HepG2 (cell line): ENCODE results near the gene BLVRB. TPM values are rescaled to one million over a fixed set of nuclear protein-coding genes. Genes with fewer than 3 reads are reported as not detected.

ENCODE experiments used
- ATAC-seq: fragments of 200-7000 bp; cut with Tn5 transposase; 3 replicates; pipeline ENCODE4 v1.9.1; 2020; ENCODE audit warnings: mild to moderate bottlenecking, moderate library complexity
- BruUV-seq: library from RNA; stranded (reverse); fragments of 400-500 nt; replicated peaks from 2 replicates; lab custom pipeline; 2021; lab: Mats Ljungman, UMichigan
- CTCF ChIA-PET: fragments of 300-600 bp; formaldehyde crosslinking; extraction: SDS; loops from one replicate; lab custom pipeline; 2021; ENCODE audit warnings: low total read pairs, inconsistent platforms, low intra/inter-chr PET ratio; lab: Yijun Ruan, JAX
- POLR2A ChIA-PET: fragments of 350-600 bp; sonication (Branson Sonifier 250); formaldehyde crosslinking; loops from one replicate; lab custom pipeline; 2020; ENCODE audit warnings: antibody characterized with exemption, inconsistent platforms; lab: Yijun Ruan, JAX
- DNase-seq: peaks from one replicate; pipeline ENCODE4 v3.0.0-alpha.2; 2015; ENCODE audit warnings: low spot score
- FAIRE-seq: peaks from 3 replicates; lab custom pipeline; 2011; peaks lifted over from hg19 to GRCh38; lab: Jason Lieb, UNC
- H2AFZ ChIP-seq: one replicate; pipeline ENCODE4 v1.6.1; 2011; ENCODE audit warnings: low read length, inconsistent platforms
- H3K27ac ChIP-seq: fragments of 300-600 bp; 3 replicates; pipeline ENCODE4 v1.8.0; 2011; ENCODE audit warnings: mixed run types, mild to moderate bottlenecking, mixed read lengths, low read length, inconsistent platforms; ENCODE audit not compliant: insufficient read depth; ENCODE audit errors: extremely low read length
- H3K27me3 ChIP-seq, 2 experiments: fragments of 200-600 bp in 1 of 2; 2 replicates in 1 of 2; 3 replicates in 1 of 2; pipeline versions ENCODE4 v1.6.0 to v1.8.0; 2011; ENCODE audit warnings: low read length in 2 of 2, mild to moderate bottlenecking in 2 of 2, moderate library complexity in 2 of 2, inconsistent platforms in 1 of 2; ENCODE audit not compliant: insufficient read depth in 2 of 2, control insufficient read depth in 1 of 2
- H3K36me3 ChIP-seq, 2 experiments: fragments of 200-600 bp in 1 of 2; replicated peaks in 1 of 2; 2 replicates in 1 of 2; 3 replicates in 1 of 2; pipeline versions ENCODE4 v1.5.1 to v1.8.0; 2011; ENCODE audit warnings: low read length in 2 of 2, inconsistent platforms in 1 of 2; ENCODE audit not compliant: insufficient read depth in 2 of 2, control insufficient read depth in 1 of 2
- H3K4me1 ChIP-seq: 2 replicates; pipeline ENCODE4 v1.5.1; 2012; ENCODE audit warnings: low read length, inconsistent platforms; ENCODE audit not compliant: insufficient read depth
- H3K4me2 ChIP-seq: 2 replicates; pipeline ENCODE4 v1.6.0; 2011; ENCODE audit warnings: low read depth, low read length, inconsistent platforms
- H3K4me3 ChIP-seq, 3 experiments: fragments of 200-600 bp in 1 of 3; sonication (generic), shearing (Covaris generic) in 1 of 3; replicated peaks in 1 of 3; 2 replicates each; pipeline ENCODE4 v1.5.1; 2011 to 2016; ENCODE audit warnings: low read length in 3 of 3, inconsistent platforms in 2 of 3, low read depth in 2 of 3, mild to moderate bottlenecking in 2 of 3, control low read depth in 1 of 3, mixed read lengths in 1 of 3; ENCODE audit not compliant: insufficient read depth in 1 of 3
- H3K79me2 ChIP-seq: one replicate; pipeline ENCODE4 v1.6.1; 2011; ENCODE audit warnings: low read length, inconsistent platforms; ENCODE audit not compliant: insufficient read depth
- H3K9ac ChIP-seq: 2 replicates; pipeline ENCODE4 v1.6.0; 2011; ENCODE audit warnings: mild to moderate bottlenecking, low read depth, low read length, inconsistent platforms; ENCODE audit not compliant: insufficient read depth
- H3K9me3 ChIP-seq: 2 replicates; pipeline ENCODE4 v1.5.1; 2012; ENCODE audit warnings: mild to moderate bottlenecking, low read length
- H4K20me1 ChIP-seq: 2 replicates; pipeline ENCODE4 v1.6.0; 2011; ENCODE audit warnings: inconsistent platforms, mild to moderate bottlenecking, low read length, moderate library complexity; ENCODE audit not compliant: insufficient read depth
- BORCS8-MEF2B ChIP-seq: sonication (generic); formaldehyde crosslinking; IDR thresholded peaks from 2 replicates; pipeline ENCODE4 v1.8.0; 2022; ENCODE audit warnings: mild to moderate bottlenecking, missing genetic modification reagents
- CENPT ChIP-seq: sonication (generic); formaldehyde crosslinking; IDR thresholded peaks from 2 replicates; pipeline ENCODE4 v1.8.0; 2022; ENCODE audit warnings: low read depth, mild to moderate bottlenecking, moderate library complexity, missing genetic modification reagents
- ERF ChIP-seq: IDR thresholded peaks from 2 replicates; pipeline ENCODE4 v1.6.1; 2018; ENCODE audit warnings: missing biosample characterization, missing genetic modification reagents
- FOXC1 ChIP-seq: sonication (generic); formaldehyde crosslinking; IDR thresholded peaks from 2 replicates; pipeline ENCODE4 v1.8.0; 2022; ENCODE audit warnings: mild to moderate bottlenecking, missing genetic modification reagents, borderline replicate concordance
- FOXO1 ChIP-seq: sonication (generic); formaldehyde crosslinking; IDR thresholded peaks from 2 replicates; pipeline ENCODE4 v1.4.0; 2020; ENCODE audit warnings: missing genetic modification reagents
- GRHL1 ChIP-seq: sonication (generic); formaldehyde crosslinking; conservative IDR thresholded peaks from 2 replicates; pipeline ENCODE4 v1.8.0; 2022; ENCODE audit warnings: missing genetic modification reagents
- NKX3-1 ChIP-seq: sonication (generic); formaldehyde crosslinking; IDR thresholded peaks from 2 replicates; pipeline ENCODE4 v1.5.0; 2020; ENCODE audit warnings: missing genetic modification reagents
- PAWR ChIP-seq: sonication (generic); formaldehyde crosslinking; IDR thresholded peaks from 2 replicates; pipeline ENCODE4 v1.4.0; 2020; ENCODE audit warnings: missing genetic modification reagents, mild to moderate bottlenecking, borderline replicate concordance
- PRDM10 ChIP-seq: sonication (generic); formaldehyde crosslinking; IDR thresholded peaks from 2 replicates; pipeline ENCODE4 v1.4.0; 2020; ENCODE audit warnings: low read depth, missing genetic modification reagents
- REST ChIP-seq, 2 experiments: IDR thresholded peaks; 2 replicates each; pipeline ENCODE4 v1.6.1; 2011 to 2012; ENCODE audit warnings: low read length in 2 of 2, borderline replicate concordance in 1 of 2, low read depth in 1 of 2, mild to moderate bottlenecking in 1 of 2, moderate library complexity in 1 of 2
- YEATS2 ChIP-seq: sonication (generic); formaldehyde crosslinking; IDR thresholded peaks from 2 replicates; pipeline ENCODE4 v1.4.0; 2020; ENCODE audit warnings: missing genetic modification reagents, borderline replicate concordance
- ZBTB34 ChIP-seq: sonication (generic); formaldehyde crosslinking; IDR thresholded peaks from 2 replicates; pipeline ENCODE4 v1.8.0; 2022; ENCODE audit warnings: mild to moderate bottlenecking, missing genetic modification reagents
- ZNF274 ChIP-seq: sonication (generic); formaldehyde crosslinking; IDR thresholded peaks from 2 replicates; pipeline ENCODE4 v1.5.1; 2020; ENCODE audit warnings: mild to moderate bottlenecking, missing genetic modification reagents
- ZNF530 ChIP-seq: sonication (generic); formaldehyde crosslinking; IDR thresholded peaks from 2 replicates; pipeline ENCODE4 v1.5.0; 2020; ENCODE audit warnings: low read depth, mild to moderate bottlenecking, missing genetic modification reagents
- WGBS: methylation state at CpG from one replicate; pipeline ENCODE4 v1.1.6; 2017; ENCODE audit warnings: low lambda C conversion rate; 5-methylcytosine and 5-hydroxymethylcytosine counted together
- in situ Hi-C: cut with HindIII; loops from 2 replicates; pipeline ENCODE4 v1.10.0; 2017; ENCODE audit warnings: low pct_unique_long_range_greater_than_20kb; ENCODE audit not compliant: extremely low pct_ligation_motif_present
- intact Hi-C: fragments of 100-400 bp; cut with micrococcal nuclease; formaldehyde crosslinking; loops from one replicate; pipeline ENCODE4 v1.10.0; 2022; ENCODE audit not compliant: unreplicated experiment
- polyA plus RNA-seq, 8 experiments: library from polyadenylated mRNA; depleted of rRNA in 3 of 8; stranded (reverse) in 7 of 8; unstranded in 1 of 8; fragments of >200 nt; fragmentation: Illumina TruSeq in 4 of 8; extraction: Trizol in 4 of 8; gene quantifications; 2 replicates each; pipeline versions ENCODE4 v1.2.1 to v1.2.3, GENCODE V29; 2011 to 2016; ENCODE audit warnings: low read depth in 4 of 8, missing spikeins in 1 of 8, mixed read lengths in 1 of 8; ENCODE audit not compliant: insufficient read depth in 1 of 8
- total RNA-seq, 5 experiments: library from RNA; depleted of rRNA; stranded (reverse); fragments of >200 nt; fragmentation: Illumina TruSeq; extraction: Trizol; gene quantifications; 2 replicates each; pipeline ENCODE4 v1.2.3, GENCODE V29; 2016; ENCODE audit warnings: low read depth in 1 of 5

Gene BLVRB
- total and polyA plus RNA-seq, 2 of the 13 experiments (the other 11 are each of a cell fraction or from before 2014, with no cell fraction given): 25.9 to 51.4 TPM

- intact Hi-C loops (no loop called here), in situ Hi-C loops (no loop called here)
- DNase-seq (no peak), ATAC-seq (no peak), FAIRE-seq (no peak)
- BruUV-seq: no TSS peak
- WGBS: 31% methylated on average over 3 of the region's 3 CpGs
- Histone ChIP-seq H3K27me3 (peaks cover 5 to 16% of the 10 kb centered on the region in 2 experiments; a peak in 4 of 5 replicates), H3K27ac (no peak overlapping the region), H3K4me2 (no peak overlapping the region), H4K20me1 (no peaks in the 10 kb centered on the region), H3K36me3 (no peaks in the 10 kb centered on the region), H3K9ac (no peak overlapping the region), H3K79me2 (no peaks in the 10 kb centered on the region), H3K4me1 (peaks cover 13% of the 10 kb centered on the region), H2AFZ (no peak overlapping the region), H3K4me3 (no peak overlapping the region), H3K9me3 (no peaks in the 10 kb centered on the region)
- TF ChIP-seq PRDM10 (CRISPR knock-in tag) (no peak), YEATS2 (CRISPR knock-in tag) (no peak), NKX3-1 (CRISPR knock-in tag) (no peak), ERF (CRISPR knock-in tag) (no peak), FOXO1 (no peak), FOXC1 (CRISPR knock-in tag) (no peak), CENPT (no peak), PAWR (no peak), REST (IDR thresholded peaks at IDR 0.05; ENCODE audit: borderline replicate concordance in 1 of 2, low read depth in 1 of 2, low read length in 2 of 2) (no peak), ZNF274 (CRISPR knock-in tag) (no peak), ZBTB34 (no peak), BORCS8-MEF2B (CRISPR knock-in tag) (no peak), ZNF530 (CRISPR knock-in tag) (no peak), GRHL1 (CRISPR knock-in tag) (no peak)
- POLR2A ChIA-PET: no interaction called here
- CTCF ChIA-PET: no interaction called here
These were observed 65.0 kb downstream of the BLVRB start for GRCh38 chr19:40400559-40400958.
